ENCODE results near the gene GCHFR.

The GCHFR gene

GRCh38 chr15:40785164-40785563 lies 21.3 kb downstream of the GCHFR start:
- Mint-ChIP-seq H3K4me1 (peaks cover 17% of the 10 kb centered on the region), H3K27me3 (no peaks in the 10 kb centered on the region), H3K4me3 (no peak overlapping the region), H3K27ac (no peak overlapping the region), H3K36me3 (no peaks in the 10 kb centered on the region), H3K9me3 (no peaks in the 10 kb centered on the region)
- ATAC-seq, result no peak

GRCh38 chr15:40785814-40786213 lies 21.9 kb downstream of the GCHFR start:
- no peaks in the 10 kb centered on the region for H3K27me3 Mint-ChIP-seq
- no peak overlapping the region for H3K27ac Mint-ChIP-seq
- H3K36me3 Mint-ChIP-seq, result no peaks in the 10 kb centered on the region
- H3K9me3 Mint-ChIP-seq, result no peaks in the 10 kb centered on the region
- ATAC-seq, result no peak
- H3K4me1 Mint-ChIP-seq, result peaks cover 17% of the 10 kb centered on the region
- H3K4me3 Mint-ChIP-seq, result no peak overlapping the region

- ATAC-seq, result no peak
- Mint-ChIP-seq H3K27ac (no peak overlapping the region), H3K4me1 (peaks cover 16% of the 10 kb centered on the region), H3K9me3 (no peaks in the 10 kb centered on the region), H3K36me3 (no peaks in the 10 kb centered on the region), H3K27me3 (no peaks in the 10 kb centered on the region), H3K4me3 (no peak overlapping the region)
Measured at GRCh38 chr15:40787344-40787841, 23.5 kb downstream of the GCHFR start.

DNA sequence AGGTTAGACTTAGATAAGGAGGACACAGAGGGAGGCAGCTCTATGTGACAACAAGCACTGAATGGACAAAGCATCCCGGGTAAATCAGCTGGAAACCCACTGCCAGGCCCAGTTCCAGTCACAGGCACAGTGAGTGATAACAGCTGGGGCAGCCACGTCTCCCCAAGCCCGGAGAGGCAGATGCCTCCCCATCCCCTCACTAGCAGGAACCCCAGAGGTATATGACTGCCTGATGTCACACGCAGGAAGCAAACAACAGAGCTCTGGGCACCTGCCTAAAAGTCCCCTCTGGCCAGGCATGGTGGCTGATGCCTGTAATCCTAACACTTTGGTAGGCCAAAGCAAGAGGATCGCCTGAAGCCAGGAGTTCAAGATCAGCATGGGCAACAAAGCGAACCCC lies 24.1 kb downstream of the GCHFR start:
- Mint-ChIP-seq H3K36me3 (peaks cover 2% of the 10 kb centered on the region), H3K27me3 (no peaks in the 10 kb centered on the region), H3K4me3 (no peak overlapping the region), H3K27ac (no peak overlapping the region), H3K4me1 (peaks cover 11% of the 10 kb centered on the region), H3K9me3 (no peaks in the 10 kb centered on the region)
- ATAC-seq, result no peak

- Mint-ChIP-seq H3K36me3 (peaks cover 6% of the 10 kb centered on the region), H3K4me3 (no peak overlapping the region), H3K4me1 (peaks cover 13% of the 10 kb centered on the region), H3K27ac (peak overlapping the region; percentile 1), H3K27me3 (no peaks in the 10 kb centered on the region), H3K9me3 (no peaks in the 10 kb centered on the region)
- ATAC-seq, result no peak
Measured at GRCh38 chr15:40789119-40789518, 25.3 kb downstream of the GCHFR start.

DNA sequence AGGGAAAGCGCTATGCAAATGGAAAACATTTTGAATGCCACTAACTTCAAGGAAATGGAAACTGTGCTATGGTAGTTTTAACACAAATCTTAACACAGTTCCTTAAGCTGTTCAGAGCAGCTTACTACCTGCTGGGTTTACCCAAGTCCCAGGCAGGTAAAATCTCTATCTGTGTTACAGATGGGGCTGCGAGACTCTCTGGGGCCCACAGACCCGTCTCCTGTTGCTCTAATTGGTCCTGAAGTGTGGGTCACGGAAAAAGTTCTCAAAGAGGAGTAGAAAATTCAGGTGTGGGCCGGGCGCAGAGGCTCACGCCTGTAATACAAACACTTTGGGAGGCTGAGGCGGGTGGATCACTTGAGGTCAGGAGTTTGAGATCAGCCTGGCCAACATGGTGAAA lies 26.1 kb downstream of the GCHFR start:
- H3K4me1 Mint-ChIP-seq, result peaks cover 13% of the 10 kb centered on the region
- H3K36me3 Mint-ChIP-seq, result peaks cover 6% of the 10 kb centered on the region
- ATAC-seq, result no peak
- H3K9me3 Mint-ChIP-seq, result no peaks in the 10 kb centered on the region
- no peak overlapping the region for H3K27ac Mint-ChIP-seq
- no peaks in the 10 kb centered on the region for H3K27me3 Mint-ChIP-seq
- H3K4me3 Mint-ChIP-seq, result no peak overlapping the region

DNA sequence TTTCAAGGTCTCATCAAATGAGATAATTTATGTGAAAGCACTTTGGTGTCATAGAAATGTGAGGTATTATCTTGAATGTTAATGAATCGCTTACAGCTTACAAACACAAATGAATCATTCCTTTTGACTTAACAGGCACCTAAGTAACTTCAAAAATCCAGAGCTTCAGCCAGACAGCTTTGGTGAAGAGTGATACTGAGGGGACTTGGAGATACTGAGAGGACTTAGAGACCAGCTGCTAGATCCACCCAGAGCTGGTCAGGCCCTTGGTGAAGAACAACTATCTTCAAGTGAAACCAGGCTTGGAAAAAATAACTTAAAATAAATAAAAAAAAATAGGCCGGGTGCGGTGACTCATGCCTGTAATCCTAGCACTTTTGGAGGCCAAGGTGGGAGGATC lies 26.9 kb downstream of the GCHFR start:
- H3K9me3 Mint-ChIP-seq, result no peaks in the 10 kb centered on the region
- ATAC-seq, result no peak
- H3K4me3 Mint-ChIP-seq, result no peak overlapping the region
- H3K27ac Mint-ChIP-seq, result no peak overlapping the region
- H3K4me1 Mint-ChIP-seq, result peaks cover 16% of the 10 kb centered on the region
- H3K36me3 Mint-ChIP-seq, result peaks cover 6% of the 10 kb centered on the region
- no peaks in the 10 kb centered on the region for H3K27me3 Mint-ChIP-seq

GRCh38 chr15:40792394-40792793 lies 28.5 kb downstream of the GCHFR start:
- peaks cover 6% of the 10 kb centered on the region for H3K36me3 Mint-ChIP-seq
- no peaks in the 10 kb centered on the region for H3K27me3 Mint-ChIP-seq
- no peak overlapping the region for H3K4me3 Mint-ChIP-seq
- H3K27ac Mint-ChIP-seq, result no peak overlapping the region
- no peaks in the 10 kb centered on the region for H3K9me3 Mint-ChIP-seq
- no peak for ATAC-seq
- H3K4me1 Mint-ChIP-seq, result peaks cover 24% of the 10 kb centered on the region

GRCh38 chr15:40793216-40793989 lies 29.5 kb downstream of the GCHFR start:
- H3K27me3 Mint-ChIP-seq, result no peaks in the 10 kb centered on the region
- ATAC-seq, result no peak
- H3K27ac Mint-ChIP-seq, result peak overlapping the region; percentile 39
- no peaks in the 10 kb centered on the region for H3K9me3 Mint-ChIP-seq
- H3K4me1 Mint-ChIP-seq, result peaks cover 31% of the 10 kb centered on the region
- H3K36me3 Mint-ChIP-seq, result peaks cover 13% of the 10 kb centered on the region
- H3K4me3 Mint-ChIP-seq, result no peak overlapping the region

- ATAC-seq, result no peak
- Mint-ChIP-seq H3K27me3 (no peaks in the 10 kb centered on the region), H3K36me3 (peaks cover 19% of the 10 kb centered on the region), H3K4me3 (no peak overlapping the region), H3K4me1 (peaks cover 29% of the 10 kb centered on the region), H3K27ac (peak overlapping the region; percentile 2), H3K9me3 (no peaks in the 10 kb centered on the region)
Measured at GRCh38 chr15:40796041-40796440, 32.2 kb downstream of the GCHFR start.

DNA sequence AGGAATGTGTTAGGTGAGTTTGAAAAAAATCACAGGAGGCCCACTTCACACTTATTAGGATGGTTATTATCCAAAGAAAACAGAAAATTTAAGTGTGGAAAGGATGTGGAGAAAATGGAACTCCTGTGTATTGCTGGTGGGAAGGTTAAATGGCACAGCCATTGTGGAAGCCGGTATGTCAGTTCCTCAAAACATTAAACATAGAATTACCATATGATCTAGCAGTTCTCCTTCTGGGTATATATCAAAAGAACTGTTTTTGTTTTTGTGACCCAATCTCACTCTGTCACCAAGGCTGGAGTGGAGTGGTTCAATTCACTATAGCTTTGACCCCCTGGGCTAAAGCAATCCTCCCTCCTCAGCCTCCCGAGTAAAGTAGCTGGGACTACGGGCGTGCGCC lies 32.6 kb downstream of the GCHFR start:
- H3K27ac Mint-ChIP-seq, result peak overlapping the region; percentile 2
- H3K9me3 Mint-ChIP-seq, result no peaks in the 10 kb centered on the region
- peaks cover 33% of the 10 kb centered on the region for H3K4me1 Mint-ChIP-seq
- no peaks in the 10 kb centered on the region for H3K27me3 Mint-ChIP-seq
- no peak overlapping the region for H3K4me3 Mint-ChIP-seq
- peaks cover 24% of the 10 kb centered on the region for H3K36me3 Mint-ChIP-seq
- ATAC-seq, result no peak

DNA sequence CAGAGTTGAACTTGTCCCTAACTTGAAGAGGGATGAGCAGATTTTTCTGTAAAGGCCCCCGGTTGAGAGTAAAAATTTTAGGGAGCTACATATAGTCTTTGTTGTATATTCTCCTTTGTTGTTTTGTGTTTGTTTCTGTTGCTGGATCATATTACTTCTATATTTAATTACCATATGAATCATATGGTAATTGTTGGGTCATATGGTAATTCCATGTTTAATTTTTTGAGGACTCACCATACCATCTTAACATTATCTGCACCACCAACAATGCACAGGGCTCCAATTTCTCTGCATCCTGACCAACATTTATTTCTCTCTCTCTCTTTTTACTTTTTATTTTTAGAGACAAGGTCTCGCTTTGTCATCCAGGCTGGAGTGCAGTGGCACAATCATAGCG lies 35.7 kb downstream of the GCHFR start:
- Mint-ChIP-seq H3K36me3 (peaks cover 24% of the 10 kb centered on the region), H3K27me3 (no peaks in the 10 kb centered on the region), H3K27ac (no peak overlapping the region), H3K4me1 (peaks cover 31% of the 10 kb centered on the region), H3K4me3 (no peak overlapping the region), H3K9me3 (no peaks in the 10 kb centered on the region)
- no peak for ATAC-seq

GRCh38 chr15:40803076-40803475 lies 39.2 kb downstream of the GCHFR start:
- no peaks in the 10 kb centered on the region for H3K9me3 Mint-ChIP-seq
- H3K27ac Mint-ChIP-seq, result no peak overlapping the region
- no peak for ATAC-seq
- peaks cover 26% of the 10 kb centered on the region for H3K4me1 Mint-ChIP-seq
- H3K4me3 Mint-ChIP-seq, result no peak overlapping the region
- peaks cover 21% of the 10 kb centered on the region for H3K36me3 Mint-ChIP-seq
- H3K27me3 Mint-ChIP-seq, result no peaks in the 10 kb centered on the region

DNA sequence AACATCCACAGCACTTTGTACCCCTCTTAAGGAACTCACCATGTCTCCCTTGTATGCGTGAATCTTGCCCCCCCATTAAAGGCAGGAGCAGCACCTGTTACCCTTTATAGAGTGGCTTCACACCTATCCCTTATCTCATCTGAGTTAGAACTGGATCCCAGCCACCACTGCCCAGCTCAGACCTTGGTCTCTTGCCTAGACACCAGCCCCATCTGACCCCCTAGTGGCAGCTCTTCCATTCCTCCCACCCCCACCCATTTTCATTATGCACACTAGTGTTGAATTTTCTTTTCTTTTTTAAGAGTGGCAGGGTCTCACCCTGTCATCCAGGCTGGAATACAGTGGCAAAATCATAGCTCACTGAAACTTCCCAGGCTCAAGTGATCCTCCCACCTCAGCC lies 39.8 kb downstream of the GCHFR start:
- no peak overlapping the region for H3K27ac Mint-ChIP-seq
- peaks cover 24% of the 10 kb centered on the region for H3K4me1 Mint-ChIP-seq
- H3K9me3 Mint-ChIP-seq, result no peaks in the 10 kb centered on the region
- peaks cover 14% of the 10 kb centered on the region for H3K36me3 Mint-ChIP-seq
- H3K27me3 Mint-ChIP-seq, result no peaks in the 10 kb centered on the region
- H3K4me3 Mint-ChIP-seq, result no peak overlapping the region
- no peak for ATAC-seq

GRCh38 chr15:40806672-40807027 lies 42.8 kb downstream of the GCHFR start:
- Mint-ChIP-seq H3K4me1 (peaks cover 23% of the 10 kb centered on the region), H3K9me3 (no peaks in the 10 kb centered on the region), H3K36me3 (peaks cover 18% of the 10 kb centered on the region), H3K27me3 (no peaks in the 10 kb centered on the region), H3K27ac (peak overlapping the region; percentile 97), H3K4me3 (peak overlapping the region; percentile 96)
- ATAC-seq, result no peak

GRCh38 chr15:40807028-40807887 lies 43.4 kb downstream of the GCHFR start, which contains the start of the genes DNAJC17 and ZFYVE19:
TSS of gene DNAJC17 (minus strand) at chr15:40807473. CDS start at chr15:40807446, 27 bp downstream.
TSS of gene ZFYVE19 (plus strand) at chr15:40807089. CDS start at chr15:40807590, 501 bp downstream.
- Mint-ChIP-seq H3K27ac (peak within 1 kb of the TSS; percentile 97), H3K4me3 (peak within 1 kb of the TSS; percentile 96), H3K4me1 (peaks cover 19% of the 10 kb centered on the region), H3K9me3 (no peaks in the 10 kb centered on the region), H3K36me3 (peaks cover 17% of the 10 kb centered on the region), H3K27me3 (no peaks in the 10 kb centered on the region)
- ATAC-seq, result peak; percentile 99

All from stimulated activated memory B cell treated with anti-CD40 and anti-IgM and Interleukin-4, amounts not matched to agents 10 μg/mL and 1 μg/mL and 100 μg/mL, for 72 hours (primary cell).